Breast epithelium (tissue), 3 donors: ENCODE measurements around the gene TRAPPC3.

ENCODE experiments used
- CTCF ChIP-seq, 3 donors: fragments of 450-650 bp; IDR thresholded peaks; one replicate each; pipeline ENCODE4 v1.5.1; 2016 to 2017; ENCODE audit warnings: antibody characterized with exemption in 3 of 3, mild to moderate bottlenecking in 3 of 3, moderate library complexity in 3 of 3
- POLR2A ChIP-seq: fragments of 450-650 bp; IDR thresholded peaks from one replicate; pipeline ENCODE4 v1.6.1; 2016; ENCODE audit warnings: antibody characterized with exemption, mild to moderate bottlenecking, moderate library complexity

GRCh38 chr1:36136535-36136934 lies 12.8 kb downstream of the TRAPPC3 start:
- TF ChIP-seq CTCF (IDR thresholded peaks at IDR 0.05) = no peak
- no peak for TF ChIP-seq POLR2A
